Erythroblast (primary cell): ENCODE measurements around the gene MACROD2.

Experiments
- GATA1 ChIP-seq: IDR thresholded peaks from 2 replicates; pipeline ENCODE4 v1.6.1; 2011; ENCODE audit warnings: low read depth, mild to moderate bottlenecking, control low read depth, low read length, moderate library complexity
- POLR2A ChIP-seq: IDR thresholded peaks from 2 replicates; pipeline ENCODE4 v1.6.1; 2011; ENCODE audit warnings: mild to moderate bottlenecking, low read length

DNA sequence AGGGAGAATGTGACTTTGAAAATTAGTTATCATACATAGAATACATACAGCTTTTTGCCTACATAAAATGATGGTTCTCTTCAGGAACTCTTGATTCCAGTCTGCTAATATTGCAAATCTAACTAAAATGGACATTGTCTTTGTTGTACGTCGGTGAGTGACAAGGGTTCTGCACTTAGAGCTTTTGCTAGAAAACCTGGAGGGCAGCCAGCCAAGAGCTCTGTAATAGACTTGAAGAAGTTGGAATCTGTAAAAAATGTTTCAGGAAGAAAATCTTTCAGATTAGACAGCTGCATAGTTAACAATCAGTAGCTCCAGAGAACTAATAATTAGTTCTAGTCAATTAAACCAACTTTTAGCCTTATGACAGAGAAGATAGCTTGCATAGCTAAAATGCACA lies 203.8 kb downstream of the MACROD2 start:
- TF ChIP-seq POLR2A, result no peak
- TF ChIP-seq GATA1, result no peak
